GM12892 (cell line): Measurements from ENCODE around the gene SPRYD3.

ENCODE experiments used
- POLR2A ChIP-seq: IDR thresholded peaks from 2 replicates; pipeline ENCODE4 v1.6.1; 2011; ENCODE audit warnings: low read depth, low read length, control low read depth
- POLR2AphosphoS5 ChIP-seq: IDR thresholded peaks from 2 replicates; pipeline ENCODE4 v1.6.1; 2011; ENCODE audit warnings: low read depth, low read length, control low read depth
- TAF1 ChIP-seq: IDR thresholded peaks from 2 replicates; pipeline ENCODE4 v1.6.1; 2011; ENCODE audit warnings: low read depth, mild to moderate bottlenecking, control low read depth, low read length, borderline replicate concordance

- TF ChIP-seq POLR2A: no peak
- no peak for TF ChIP-seq TAF1
- TF ChIP-seq POLR2AphosphoS5: no peak
These were observed 11.9 kb downstream of the SPRYD3 start for GRCh38 chr12:53067074-53067992.
